GM19468 (cell line): ENCODE data around the gene SQSTM1.
A peak's percentile ranks its signal among the peaks of the same experiment; 100 is the strongest.
"Not testable (repeated sequence)": the region's sequence is repeated elsewhere in the genome, so short reads cannot be mapped to it uniquely, and the experiment has no call there.

Source experiments
- ATAC-seq: cut with Tn5 transposase; IDR thresholded peaks from one replicate; pipeline ENCODE4 v1.9.1; 2021; ENCODE audit warnings: mild to moderate bottlenecking, moderate library complexity, moderate number of reproducible peaks; ENCODE audit not compliant: unreplicated experiment; ENCODE audit errors: extremely low read depth

The SQSTM1 gene

DNA sequence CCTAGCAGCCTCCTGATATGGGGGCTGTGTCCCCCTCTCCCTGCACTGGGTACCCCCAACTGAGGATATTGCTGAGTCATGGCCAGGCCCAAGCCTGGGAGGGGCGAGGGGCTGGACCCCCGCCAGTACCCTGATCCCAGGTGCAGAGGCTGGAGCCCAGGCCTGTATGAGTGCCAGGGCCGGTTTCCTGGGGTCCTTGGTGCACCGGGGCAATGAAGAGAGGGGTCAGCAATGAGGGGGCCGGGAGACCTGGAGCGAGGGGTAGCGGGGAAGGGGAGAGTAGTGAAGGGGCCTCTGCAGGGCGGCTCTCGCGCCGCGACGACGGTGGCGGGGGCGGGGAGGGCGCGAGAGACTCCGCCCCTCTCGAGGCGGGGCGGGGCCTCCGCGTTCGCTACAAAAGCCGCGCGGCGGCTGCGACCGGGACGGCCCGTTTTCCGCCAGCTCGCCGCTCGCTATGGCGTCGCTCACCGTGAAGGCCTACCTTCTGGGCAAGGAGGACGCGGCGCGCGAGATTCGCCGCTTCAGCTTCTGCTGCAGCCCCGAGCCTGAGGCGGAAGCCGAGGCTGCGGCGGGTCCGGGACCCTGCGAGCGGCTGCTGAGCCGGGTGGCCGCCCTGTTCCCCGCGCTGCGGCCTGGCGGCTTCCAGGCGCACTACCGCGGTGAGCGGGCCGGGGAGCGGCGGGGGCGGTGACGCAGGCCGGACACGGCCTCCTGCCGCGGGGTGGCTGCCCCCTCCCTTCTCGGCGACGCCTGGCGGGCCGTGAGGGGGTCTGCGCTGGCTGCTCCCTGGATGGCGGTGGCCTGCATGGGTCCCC, at the start of gene SQSTM1:
TSS of gene SQSTM1 (plus strand) at position 423 of the 815 bp plus-strand sequence. CDS start at position 455, 32 bp downstream.
- peak; percentile 22 for ATAC-seq

- ATAC-seq: no peak
Observed at GRCh38 chr5:179771311-179771895, 49.3 kb upstream of the SQSTM1 start.

- no peak for ATAC-seq
Observed at GRCh38 chr5:179772351-179772750, 48.4 kb upstream of the SQSTM1 start.

- ATAC-seq: no peak
Observed at GRCh38 chr5:179773686-179774040, 47.0 kb upstream of the SQSTM1 start.

DNA sequence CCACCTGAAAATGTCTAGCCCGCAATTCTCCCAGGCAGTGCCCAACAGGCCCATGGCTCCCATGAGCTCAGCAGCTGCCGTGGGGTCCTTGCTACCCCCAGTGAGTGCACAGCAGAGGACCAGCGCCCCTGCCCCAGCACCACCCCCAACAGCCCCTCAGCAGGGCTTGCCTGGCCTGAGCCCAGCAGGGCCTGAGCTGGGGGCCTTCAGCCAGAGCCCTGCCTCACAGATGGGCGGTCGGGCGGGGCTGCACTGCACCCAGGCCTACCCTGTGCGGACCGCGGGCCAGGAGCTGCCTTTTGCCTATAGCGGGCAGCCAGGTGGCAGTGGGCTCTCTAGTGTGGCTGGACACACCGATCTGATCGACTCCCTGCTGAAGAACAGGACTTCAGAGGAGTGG, 46.3 kb upstream of the SQSTM1 start:
- ATAC-seq: no peak

DNA sequence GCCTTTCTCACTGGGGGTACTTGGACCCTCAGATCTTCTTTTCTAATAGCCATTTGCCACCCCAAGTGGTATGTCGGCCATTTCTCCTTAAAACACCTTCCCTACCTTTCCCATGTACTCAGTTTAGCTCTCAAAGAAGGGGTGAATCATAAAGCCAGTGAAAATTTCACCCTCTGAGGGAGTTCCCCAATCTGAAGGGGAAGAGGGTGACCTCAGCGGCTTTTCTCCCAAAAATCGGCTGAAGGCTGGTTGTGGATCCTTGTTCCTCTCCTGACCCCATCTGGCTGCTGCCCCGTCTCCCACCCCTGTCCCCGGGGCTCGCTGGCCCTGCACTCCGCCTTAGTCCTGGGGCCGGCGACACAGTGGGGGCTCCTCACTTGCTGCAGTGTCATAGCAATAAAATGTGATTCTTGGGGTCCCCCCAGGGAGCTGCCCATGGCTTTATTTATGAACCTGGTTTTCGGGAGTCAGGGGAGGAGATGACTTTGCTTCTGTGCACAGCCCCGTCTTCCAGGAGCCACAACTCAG, 44.2 kb upstream of the SQSTM1 start:
- no peak for ATAC-seq

- no peak for ATAC-seq
Observed at GRCh38 chr5:179777456-179777855, 43.2 kb upstream of the SQSTM1 start.

GRCh38 chr5:179777909-179778308, 42.8 kb upstream of the SQSTM1 start:
- no peak for ATAC-seq

DNA sequence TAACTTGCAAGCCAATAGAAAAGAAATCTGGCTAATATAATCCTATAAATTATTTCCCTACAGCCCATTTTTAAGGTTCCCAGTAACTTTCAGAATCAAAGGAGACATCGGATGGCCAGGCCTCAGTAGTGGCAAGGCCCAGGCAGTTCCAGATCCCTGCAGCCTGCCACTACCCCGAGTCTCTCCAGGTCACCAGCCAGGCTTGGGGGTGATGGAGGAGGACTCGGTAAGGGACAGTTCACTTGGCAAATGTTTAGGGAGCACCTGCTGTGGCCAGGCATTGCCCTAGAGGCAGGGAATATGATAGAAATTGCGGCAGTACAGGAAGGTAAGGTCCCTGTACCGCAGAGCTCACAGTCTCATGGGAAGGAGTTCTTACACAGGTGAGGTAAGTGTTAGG, 42.1 kb upstream of the SQSTM1 start:
- no peak for ATAC-seq

DNA sequence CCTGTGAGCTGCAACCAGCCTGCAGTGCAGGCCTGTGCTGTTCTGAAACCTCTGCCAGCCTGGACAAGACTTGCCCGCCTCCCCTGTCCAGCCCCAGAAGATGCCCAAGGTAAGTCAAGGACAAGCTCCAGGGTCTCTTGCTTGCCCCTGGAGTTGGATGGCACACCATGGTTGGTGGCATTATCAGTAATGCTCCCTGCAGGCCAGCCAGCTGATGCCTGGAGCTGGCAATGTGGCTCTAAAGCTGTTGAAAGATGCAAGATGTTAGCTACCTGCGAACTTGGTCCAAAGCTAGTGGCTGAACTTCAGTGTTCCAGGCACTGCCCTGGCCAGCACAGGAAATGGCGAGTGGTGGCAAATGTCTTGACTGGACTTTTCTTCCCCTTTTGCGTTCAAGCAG, 40.9 kb upstream of the SQSTM1 start:
- no peak for ATAC-seq

GRCh38 chr5:179780362-179780761, 40.3 kb upstream of the SQSTM1 start:
- ATAC-seq: no peak

- no peak for ATAC-seq
Observed at GRCh38 chr5:179781846-179782245, 38.9 kb upstream of the SQSTM1 start.

- no peak for ATAC-seq
Observed at GRCh38 chr5:179783128-179783527, 37.6 kb upstream of the SQSTM1 start.

DNA sequence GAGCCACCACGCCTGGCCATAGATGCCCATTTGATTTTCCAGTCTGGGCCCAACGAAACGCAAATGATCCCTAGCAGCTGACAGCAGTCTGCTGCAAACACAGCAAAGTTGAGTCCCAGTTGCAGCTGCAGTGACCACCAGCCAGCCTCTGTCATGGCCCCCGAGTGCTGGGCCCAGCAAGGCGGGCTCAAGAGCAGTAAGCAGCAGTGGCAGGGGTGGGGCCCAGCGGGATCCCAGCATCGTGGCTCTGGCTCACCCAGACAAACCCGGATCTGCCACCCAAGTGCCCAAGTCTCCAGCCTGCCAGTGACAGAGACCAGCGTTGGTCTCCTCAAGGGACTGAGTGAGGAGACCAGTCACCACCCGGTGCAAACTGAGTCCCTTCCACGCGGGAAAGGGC, 33.8 kb upstream of the SQSTM1 start:
- no peak for ATAC-seq

- ATAC-seq: no peak
Observed at GRCh38 chr5:179788193-179788854, 32.4 kb upstream of the SQSTM1 start.

GRCh38 chr5:179789278-179789677, 31.4 kb upstream of the SQSTM1 start:
- ATAC-seq: not testable (repeated sequence)

DNA sequence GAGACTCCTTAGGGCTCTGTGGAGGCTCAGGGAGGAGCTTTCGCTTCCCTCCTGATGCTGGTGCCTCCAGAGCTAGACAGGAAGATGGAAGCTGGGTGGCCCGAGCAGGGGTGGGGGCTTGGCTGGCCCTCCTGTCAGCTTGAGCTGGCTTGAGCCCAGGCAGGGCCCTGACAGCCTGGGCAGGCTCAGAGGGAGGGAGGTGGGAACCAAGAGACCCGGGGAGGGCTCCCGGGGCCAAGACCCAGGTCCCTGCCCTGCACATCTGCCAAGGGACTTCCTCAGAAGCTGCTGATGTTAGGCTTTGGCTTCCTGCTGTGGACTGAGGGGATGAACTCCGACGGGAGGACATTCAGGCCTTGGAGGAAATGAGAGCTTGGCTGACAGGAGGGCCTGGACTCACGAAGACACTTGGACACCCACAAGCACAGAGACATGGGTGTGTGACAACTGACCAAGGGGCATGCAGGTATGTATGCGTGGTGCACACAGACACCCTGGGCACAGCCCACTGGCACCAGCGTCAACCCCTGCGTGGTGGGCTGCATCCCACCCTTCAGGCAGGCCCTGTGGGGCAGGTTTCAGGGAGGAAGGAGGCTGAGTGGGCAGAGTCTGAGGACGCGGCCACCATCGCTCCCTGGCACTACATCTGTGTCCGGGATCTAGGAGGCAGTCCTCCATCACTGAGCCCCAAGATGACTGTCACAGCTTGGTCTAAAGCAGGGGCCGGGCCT, 28.7 kb upstream of the SQSTM1 start:
- no peak for ATAC-seq

DNA sequence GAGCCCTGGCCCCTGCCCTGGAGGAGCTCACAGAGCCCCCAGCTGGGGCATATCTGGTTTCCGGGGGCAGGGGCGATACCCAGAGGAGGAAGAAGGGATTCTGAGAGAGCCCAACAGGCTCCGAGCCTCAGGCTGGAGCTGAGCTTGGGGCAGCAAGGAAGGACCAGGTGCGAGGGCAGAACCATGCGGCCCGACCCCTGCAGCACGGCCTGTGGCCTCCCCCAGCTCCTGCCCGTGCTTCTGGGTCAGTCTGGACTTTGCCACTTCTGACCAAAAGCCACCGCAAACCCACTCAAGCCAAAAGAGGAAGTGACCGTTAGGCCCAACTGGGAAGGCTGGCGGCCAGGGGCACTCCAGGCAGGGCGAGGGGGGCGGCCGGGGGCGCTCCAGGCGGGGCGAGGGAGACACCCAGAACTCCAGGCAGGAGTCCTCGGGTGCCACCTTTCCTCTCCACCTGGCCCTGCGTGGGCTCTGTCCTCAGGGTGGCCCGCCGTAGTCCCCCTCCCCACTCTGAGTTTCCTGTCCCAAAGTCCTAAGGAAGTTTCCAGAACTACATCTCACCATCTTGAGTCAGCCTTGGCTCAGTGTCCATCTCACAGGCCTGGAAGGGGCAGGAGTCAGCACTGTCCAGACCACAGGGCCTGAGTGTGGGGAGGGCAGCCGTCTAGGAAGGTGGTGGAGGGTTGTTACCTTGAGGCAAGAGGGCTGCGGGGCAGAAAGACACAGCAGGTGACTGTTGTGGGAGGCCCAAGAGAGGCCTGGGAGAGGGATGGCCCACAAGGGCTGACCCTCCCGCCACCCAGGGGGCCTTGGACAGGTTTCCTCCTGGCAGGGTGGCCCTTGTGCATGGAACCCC, 27.9 kb upstream of the SQSTM1 start:
- ATAC-seq: no peak

DNA sequence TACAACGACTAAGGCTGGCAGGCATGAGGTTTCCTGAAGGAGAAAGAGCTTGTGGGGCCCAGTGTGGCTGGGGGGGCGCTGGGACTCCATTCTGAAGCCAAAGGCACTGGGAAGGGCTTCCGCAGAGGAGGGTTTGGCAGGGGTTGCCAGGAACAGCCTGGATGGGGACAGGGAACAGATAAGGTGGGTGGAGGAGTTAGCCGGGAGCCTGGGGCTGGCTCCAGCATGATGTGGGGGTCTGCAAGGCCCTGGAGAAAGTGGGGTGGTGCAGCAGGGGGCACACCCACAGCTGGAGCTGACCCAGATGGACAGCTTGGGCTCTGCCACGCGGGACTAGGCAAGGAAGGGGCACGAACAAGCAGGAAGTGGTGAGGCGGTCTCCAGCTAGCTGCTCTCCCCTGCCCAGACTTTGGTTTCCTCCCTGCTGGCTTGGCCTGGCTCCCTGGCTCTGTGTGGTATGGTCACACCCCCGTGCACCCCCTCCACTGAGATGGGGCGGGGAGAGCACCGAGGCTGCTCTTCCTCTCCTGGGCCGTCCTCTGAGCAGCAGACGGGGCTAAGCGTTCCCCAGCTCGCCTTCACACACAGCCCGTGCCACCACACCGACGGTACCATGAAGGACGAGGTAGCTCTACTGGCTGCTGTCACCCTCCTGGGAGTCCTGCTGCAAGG, 27.1 kb upstream of the SQSTM1 start, which contains the start of gene LTC4S:
TSS of gene LTC4S (plus strand) at position 519 of the 672 bp plus-strand sequence. CDS start at position 614, 95 bp downstream.
- ATAC-seq: no peak
